H7 (cell line): ENCODE measurements around the gene SLC9A5. TPM values are rescaled to one million over a fixed set of nuclear protein-coding genes. Genes with fewer than 3 reads are reported as not detected.

Source experiments
- DNase-seq: peaks from one replicate; pipeline ENCODE4 v3.0.0; 2012
- H3K27me3 ChIP-seq: 2 replicates; pipeline ENCODE4 v1.6.0; 2011; ENCODE audit warnings: mild to moderate bottlenecking, low read length; ENCODE audit not compliant: control insufficient read depth, insufficient read depth
- H3K36me3 ChIP-seq: replicated peaks from 2 replicates; pipeline ENCODE4 v1.5.1; 2011; ENCODE audit warnings: low read length; ENCODE audit not compliant: control insufficient read depth, insufficient read depth
- H3K4me3 ChIP-seq: 2 replicates; pipeline ENCODE4 v1.5.1; 2011; ENCODE audit warnings: low read depth, mild to moderate bottlenecking, control low read depth, low read length, moderate library complexity; ENCODE audit not compliant: insufficient read depth
- total RNA-seq: library from RNA; depleted of rRNA; stranded (reverse); fragments of >200 nt; shearing (Covaris generic); gene quantifications from 2 replicates; pipeline ENCODE4 v1.2.3, GENCODE V29; 2014; rRNA removed

The SLC9A5 gene
- 1.6 and 2.5 TPM in 2 replicates for total RNA-seq

GRCh38 chr16:67248401-67249177, at the start of gene SLC9A5:
Gene SLC9A5, plus strand, starts transcription at chr16:67248979. Its CDS starts 36 bp downstream, at chr16:67249015.
- Histone ChIP-seq H3K27me3 (peaks cover 28% of the 10 kb centered on the region), H3K36me3 (peaks cover 2% of the 10 kb centered on the region), H3K4me3 (peak within 1 kb of the TSS; percentile 67)
- peak; percentile 84 for DNase-seq

- Histone ChIP-seq H3K4me3 (peak within 1 kb of the TSS; percentile 80), H3K36me3 (peaks cover 29% of the 10 kb centered on the region), H3K27me3 (no peaks in the 10 kb centered on the region)
- DNase-seq, result peak; percentile 98
These were observed 49.6 kb upstream of the SLC9A5 start, which contains the start of gene ELMO3 for GRCh38 chr16:67199011-67199807. Gene ELMO3, plus strand, starts transcription at chr16:67199131. Its CDS starts 196 bp downstream, at chr16:67199327.

GRCh38 chr16:67199808-67200198, 49.0 kb upstream of the SLC9A5 start:
- H3K4me3 ChIP-seq, result peak overlapping the region; percentile 80
- DNase-seq, result peak; percentile 97
- peaks cover 24% of the 10 kb centered on the region for H3K36me3 ChIP-seq
- no peaks in the 10 kb centered on the region for H3K27me3 ChIP-seq

- peak; percentile 54 for DNase-seq
- H3K27me3 ChIP-seq, result no peaks in the 10 kb centered on the region
- H3K36me3 ChIP-seq, result peaks cover 19% of the 10 kb centered on the region
- no peak overlapping the region for H3K4me3 ChIP-seq
These were observed 48.3 kb upstream of the SLC9A5 start for GRCh38 chr16:67200491-67200890.

- Histone ChIP-seq H3K36me3 (peaks cover 9% of the 10 kb centered on the region), H3K27me3 (no peaks in the 10 kb centered on the region), H3K4me3 (no peak overlapping the region)
- DNase-seq, result peak; percentile 50
These were observed 47.1 kb upstream of the SLC9A5 start for GRCh38 chr16:67201411-67202345.

GRCh38 chr16:67202426-67202825, 46.4 kb upstream of the SLC9A5 start:
- no peak overlapping the region for H3K4me3 ChIP-seq
- DNase-seq, result peak; percentile 45
- peaks cover 2% of the 10 kb centered on the region for H3K36me3 ChIP-seq
- H3K27me3 ChIP-seq, result no peaks in the 10 kb centered on the region

- Histone ChIP-seq H3K27me3 (no peaks in the 10 kb centered on the region), H3K36me3 (no peaks in the 10 kb centered on the region; the same call in 1 of the 2 replicates), H3K4me3 (no peak overlapping the region)
- DNase-seq, result peak; percentile 60
These were observed 45.8 kb upstream of the SLC9A5 start for GRCh38 chr16:67202956-67203493.

GRCh38 chr16:67204076-67204475, 44.7 kb upstream of the SLC9A5 start:
- no peak for DNase-seq
- H3K27me3 ChIP-seq, result no peaks in the 10 kb centered on the region
- no peaks in the 10 kb centered on the region; the same call in 1 of the 2 replicates for H3K36me3 ChIP-seq
- no peak overlapping the region for H3K4me3 ChIP-seq

- no peaks in the 10 kb centered on the region for H3K27me3 ChIP-seq
- no peaks in the 10 kb centered on the region; the same call in 1 of the 2 replicates for H3K36me3 ChIP-seq
- no peak overlapping the region for H3K4me3 ChIP-seq
- DNase-seq, result no peak
These were observed 42.5 kb upstream of the SLC9A5 start for GRCh38 chr16:67206129-67206837.

GRCh38 chr16:67206838-67207248, 41.9 kb upstream of the SLC9A5 start:
- DNase-seq, result no peak
- Histone ChIP-seq H3K27me3 (no peaks in the 10 kb centered on the region; the same call in 1 of the 2 replicates), H3K36me3 (no peaks in the 10 kb centered on the region; the same call in 1 of the 2 replicates), H3K4me3 (no peak overlapping the region)

- DNase-seq, result peak; percentile 74
- Histone ChIP-seq H3K36me3 (no peaks in the 10 kb centered on the region; the same call in 1 of the 2 replicates), H3K27me3 (no peaks in the 10 kb centered on the region; the same call in 1 of the 2 replicates), H3K4me3 (no peak overlapping the region)
These were observed 41.3 kb upstream of the SLC9A5 start for GRCh38 chr16:67207249-67208091.

GRCh38 chr16:67208154-67208896, 40.5 kb upstream of the SLC9A5 start:
- Histone ChIP-seq H3K27me3 (no peaks in the 10 kb centered on the region; the same call in 1 of the 2 replicates), H3K4me3 (no peak overlapping the region), H3K36me3 (no peaks in the 10 kb centered on the region; the same call in 1 of the 2 replicates)
- no peak for DNase-seq
